Endothelial cell of umbilical vein (primary cell): ENCODE data around the gene FBXL19. TPM values are rescaled to one million over a fixed set of nuclear protein-coding genes. Genes with fewer than 3 reads are reported as not detected.

ENCODE experiments used
- BruUV-seq: library from RNA; stranded (reverse); fragments of 400-500 nt; replicated peaks from 2 replicates; lab custom pipeline; 2021; lab: Mats Ljungman, UMichigan
- CTCF ChIA-PET: fragments of 300-600, 350-600 bp; sonication (Branson Sonifier 250); formaldehyde crosslinking; loops from one replicate; lab custom pipeline; 2021; ENCODE audit warnings: antibody characterized with exemption, inconsistent platforms; lab: Charles Lee
- POLR2A ChIA-PET: fragments of 300-600, 350-600 bp; sonication (Branson Sonifier 250); formaldehyde crosslinking; loops from one replicate; lab custom pipeline; 2021; ENCODE audit warnings: antibody characterized with exemption, inconsistent platforms; lab: Charles Lee
- DNase-seq: peaks from one replicate; pipeline ENCODE4 v3.0.0-alpha.2; 2011; ENCODE audit warnings: low read depth, low spot score
- FAIRE-seq: peaks from 2 replicates; lab custom pipeline; 2011; peaks lifted over from hg19 to GRCh38; lab: Jason Lieb, UNC
- H2AFZ ChIP-seq: 2 replicates; pipeline ENCODE4 v1.6.0; 2012; ENCODE audit warnings: low read depth, low read length, control low read depth, inconsistent platforms
- H3K27ac ChIP-seq: 2 replicates; pipeline ENCODE4 v1.5.1; 2011; ENCODE audit warnings: low read depth, mild to moderate bottlenecking, control low read depth, low read length, moderate library complexity; ENCODE audit not compliant: insufficient read depth
- H3K27me3 ChIP-seq, 2 experiments: 2 replicates each; pipeline versions ENCODE4 v1.6.0 to v1.6.1; 2011; ENCODE audit warnings: low read length in 2 of 2, mixed read lengths in 1 of 2; ENCODE audit not compliant: control insufficient read depth in 2 of 2, insufficient read depth in 2 of 2
- H3K36me3 ChIP-seq, 2 experiments: 2 replicates in 1 of 2; 3 replicates in 1 of 2; pipeline ENCODE4 v1.5.1; 2011; ENCODE audit warnings: low read length in 2 of 2, mild to moderate bottlenecking in 1 of 2, moderate library complexity in 1 of 2; ENCODE audit not compliant: control insufficient read depth in 2 of 2, insufficient read depth in 2 of 2; ENCODE audit errors: extremely low read depth in 1 of 2
- H3K4me1 ChIP-seq: 3 replicates; pipeline ENCODE4 v1.5.1; 2011; ENCODE audit warnings: mild to moderate bottlenecking, low read length; ENCODE audit not compliant: control insufficient read depth, insufficient read depth; ENCODE audit errors: extremely low read depth
- H3K4me2 ChIP-seq: 2 replicates; pipeline ENCODE4 v1.6.1; 2011; ENCODE audit warnings: low read length, control low read depth, mixed read lengths; ENCODE audit not compliant: insufficient read depth
- H3K4me3 ChIP-seq, 3 experiments: fragments of 200-600 bp in 1 of 3; sonication (generic), shearing (Covaris generic) in 1 of 3; replicated peaks in 1 of 3; 2 replicates each; pipeline ENCODE4 v1.5.1; 2011 to 2016; ENCODE audit warnings: control low read depth in 3 of 3, low read length in 3 of 3, mild to moderate bottlenecking in 2 of 3, inconsistent platforms in 1 of 3, low read depth in 1 of 3, moderate library complexity in 1 of 3; ENCODE audit not compliant: insufficient read depth in 1 of 3
- H3K79me2 ChIP-seq: 2 replicates; pipeline ENCODE4 v1.6.0; 2012; ENCODE audit warnings: low read length, inconsistent platforms; ENCODE audit not compliant: control insufficient read depth, insufficient read depth
- H3K9ac ChIP-seq: replicated peaks from 2 replicates; pipeline ENCODE3; 2011; ENCODE audit warnings: low read length, control low read depth; ENCODE audit not compliant: insufficient read depth; ENCODE audit errors: extremely low read depth
- H3K9me1 ChIP-seq: replicated peaks from 3 replicates; pipeline ENCODE4 v1.6.0; 2011; ENCODE audit warnings: mild to moderate bottlenecking, low read length; ENCODE audit not compliant: control insufficient read depth, insufficient read depth; ENCODE audit errors: extremely low read depth
- H3K9me3 ChIP-seq: replicated peaks from 2 replicates; pipeline ENCODE4 v1.5.1; 2012; ENCODE audit warnings: low read length, inconsistent platforms; ENCODE audit not compliant: control insufficient read depth, insufficient read depth
- H4K20me1 ChIP-seq: replicated peaks from 2 replicates; pipeline ENCODE3; 2011; ENCODE audit warnings: mild to moderate bottlenecking, low read length; ENCODE audit not compliant: control insufficient read depth, insufficient read depth; ENCODE audit errors: extremely low read depth
- CTCF ChIP-seq, 2 donors: IDR thresholded peaks; 1 replicate in 1 of 2; 2 replicates in 1 of 2; pipeline ENCODE4 v1.5.1; 2011; ENCODE audit warnings: low read length in 2 of 2, mild to moderate bottlenecking in 2 of 2, moderate library complexity in 2 of 2, control low read depth in 1 of 2, inconsistent platforms in 1 of 2, low read depth in 1 of 2; ENCODE audit not compliant: insufficient read depth in 1 of 2; ENCODE audit errors: extremely low read depth in 1 of 2
- JUN ChIP-seq: IDR thresholded peaks from 2 replicates; pipeline ENCODE4 v1.6.1; 2011; ENCODE audit warnings: borderline replicate concordance, low read depth; ENCODE audit not compliant: insufficient read length, insufficient read depth
- MYC ChIP-seq: IDR thresholded peaks from one replicate; pipeline ENCODE4 v1.6.1; 2011; ENCODE audit warnings: mild to moderate bottlenecking, low read depth, low read length
- dilution Hi-C: fragments of 300-500 bp; cut with MboI; formaldehyde crosslinking; loops from one replicate; pipeline ENCODE4 v1.15.0; 2019; ENCODE audit warnings: low sequenced_read_pairs; ENCODE audit not compliant: extremely low pct_ligation_motif_present
- intact Hi-C: fragments of 100-400 bp; cut with micrococcal nuclease; formaldehyde crosslinking; loops from one replicate; pipeline ENCODE4 v1.10.0; 2022
- polyA plus RNA-seq, 4 experiments: library from polyadenylated mRNA; depleted of rRNA in 3 of 4; stranded (reverse) in 3 of 4; unstranded in 1 of 4; fragments of >200 nt; gene quantifications; 2 replicates each; pipeline versions ENCODE4 v1.2.1 to v1.2.3, GENCODE V29; 2011 to 2012; ENCODE audit warnings: missing spikeins in 1 of 4
- total RNA-seq: library from RNA; stranded (reverse); gene quantifications from 2 replicates; pipeline ENCODE4 v1.2.3, GENCODE V29; 2021

FBXL19 gene
- total and polyA plus RNA-seq, 2 donors (not counting 3 experiments of a cell fraction or from before 2014, with no cell fraction given): 22.1 to 38.0 TPM

- CTCF ChIA-PET: no interaction called here
- H3K9me1 ChIP-seq: no peaks in the 10 kb centered on the region
Observed at GRCh38 chr16:30976486-30976885, 53.1 kb downstream of the FBXL19 start.

GRCh38 chr16:30977502-30977901, 54.1 kb downstream of the FBXL19 start:
- Histone ChIP-seq H3K9me3 (no peaks in the 10 kb centered on the region), H2AFZ (no peak overlapping the region), H4K20me1 (no peaks in the 10 kb centered on the region), H3K4me2 (no peak overlapping the region), H3K27me3 (no peaks in the 10 kb centered on the region), H3K36me3 (peaks cover 19 to 46% of the 10 kb centered on the region in 2 experiments), H3K79me2 (no peaks in the 10 kb centered on the region), H3K9me1 (no peaks in the 10 kb centered on the region), H3K9ac (no peak overlapping the region), H3K4me1 (no peaks in the 10 kb centered on the region), H3K4me3 (no peak overlapping the region), H3K27ac (no peak overlapping the region)
- intact Hi-C loops: no loop called here
- FAIRE-seq: no peak
- dilution Hi-C loops: no loop called here
- ChIA-PET POLR2A (no interaction called here), CTCF (no interaction called here)
- BruUV-seq: no TSS peak
- no peak for DNase-seq
- TF ChIP-seq MYC: no peak
- peak; percentile 33 to 36 for TF ChIP-seq CTCF (IDR thresholded peaks at IDR 0.05; ENCODE audit: extremely low read depth in 1 of 2, insufficient read depth in 1 of 2, low read depth in 1 of 2, low read length in 2 of 2)

More at GRCh38 chr16:30976486-30976885, 53.1 kb downstream of the FBXL19 start:
- no peak for DNase-seq
- Histone ChIP-seq H3K79me2 (no peaks in the 10 kb centered on the region), H3K36me3 (peaks cover 22 to 51% of the 10 kb centered on the region in 2 experiments), H3K4me3 (no peak overlapping the region), H3K4me1 (no peaks in the 10 kb centered on the region), H4K20me1 (no peaks in the 10 kb centered on the region), H3K27ac (no peak overlapping the region), H3K9ac (no peak overlapping the region), H3K4me2 (no peak overlapping the region), H2AFZ (no peak overlapping the region), H3K9me3 (no peaks in the 10 kb centered on the region), H3K27me3 (no peaks in the 10 kb centered on the region)
- no peak for TF ChIP-seq JUN
- no peak for TF ChIP-seq MYC
- intact Hi-C loops: no loop called here
- no TSS peak for BruUV-seq
- POLR2A ChIA-PET: no interaction called here
- dilution Hi-C loops: no loop called here
- FAIRE-seq: no peak
